ENCODE results near the gene TTC23. TPM values are rescaled to one million over a fixed set of nuclear protein-coding genes. Genes with fewer than 3 reads are reported as not detected.

TTC23 gene
- total RNA-seq, 1 donor from 2014 or later: 45.3 TPM

DNA sequence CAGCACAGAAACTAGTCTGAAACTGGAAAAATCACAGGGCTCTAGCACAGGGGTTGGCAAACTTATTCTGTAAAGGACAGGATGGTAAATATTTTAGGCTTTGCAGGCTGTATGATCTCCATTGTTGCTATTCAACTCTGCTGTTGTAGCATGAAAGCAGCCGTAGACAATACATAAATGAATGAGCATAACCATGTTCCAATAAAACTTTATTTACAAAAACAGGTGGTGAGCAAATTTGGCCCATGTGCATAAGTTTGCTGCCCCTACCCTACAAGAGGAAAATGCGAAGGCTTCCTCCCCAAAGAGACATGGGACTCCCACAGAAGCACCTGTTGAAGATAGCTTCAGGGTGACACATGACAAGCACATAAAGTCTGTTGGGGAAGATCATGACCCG, 85.3 kb downstream of the TTC23 start:
- peaks cover 11% of the 10 kb centered on the region for H3K36me3 Mint-ChIP-seq
- Histone ChIP-seq H4K20me1 (ENCODE audit: low read depth) (no peaks in the 10 kb centered on the region), H3K9me3 (ENCODE audit: low read depth) (no peaks in the 10 kb centered on the region), H3K9ac (no peak overlapping the region), H3K4me2 (no peak overlapping the region), H3F3A (ENCODE audit: low read depth) (no peaks in the 10 kb centered on the region), H3K4me3 (no peak overlapping the region), H3K4me1 (peaks cover 5% of the 10 kb centered on the region), H3K27me3 (no peaks in the 10 kb centered on the region), H2AFZ (replicated peaks) (no peak overlapping the region), H3K36me3 (no peaks in the 10 kb centered on the region), H3K79me2 (ENCODE audit: low read depth) (no peaks in the 10 kb centered on the region), H3K27ac (no peak overlapping the region)
- no peak overlapping the region for H3K27ac Mint-ChIP-seq
- H3K9me3 Mint-ChIP-seq: no peaks in the 10 kb centered on the region
- TF ChIP-seq EZH2phosphoT487 (IDR thresholded peaks at IDR 0.05) (no peak), EZH2 (IDR thresholded peaks at IDR 0.05) (no peak)
- TF ChIP-seq, protein P1, sequence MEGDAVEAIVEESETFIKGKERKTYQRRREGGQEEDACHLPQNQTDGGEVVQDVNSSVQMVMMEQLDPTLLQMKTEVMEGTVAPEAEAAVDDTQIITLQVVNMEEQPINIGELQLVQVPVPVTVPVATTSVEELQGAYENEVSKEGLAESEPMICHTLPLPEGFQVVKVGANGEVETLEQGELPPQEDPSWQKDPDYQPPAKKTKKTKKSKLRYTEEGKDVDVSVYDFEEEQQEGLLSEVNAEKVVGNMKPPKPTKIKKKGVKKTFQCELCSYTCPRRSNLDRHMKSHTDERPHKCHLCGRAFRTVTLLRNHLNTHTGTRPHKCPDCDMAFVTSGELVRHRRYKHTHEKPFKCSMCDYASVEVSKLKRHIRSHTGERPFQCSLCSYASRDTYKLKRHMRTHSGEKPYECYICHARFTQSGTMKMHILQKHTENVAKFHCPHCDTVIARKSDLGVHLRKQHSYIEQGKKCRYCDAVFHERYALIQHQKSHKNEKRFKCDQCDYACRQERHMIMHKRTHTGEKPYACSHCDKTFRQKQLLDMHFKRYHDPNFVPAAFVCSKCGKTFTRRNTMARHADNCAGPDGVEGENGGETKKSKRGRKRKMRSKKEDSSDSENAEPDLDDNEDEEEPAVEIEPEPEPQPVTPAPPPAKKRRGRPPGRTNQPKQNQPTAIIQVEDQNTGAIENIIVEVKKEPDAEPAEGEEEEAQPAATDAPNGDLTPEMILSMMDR (IDR thresholded peaks at IDR 0.05): no peak
- no peak overlapping the region for H3K4me3 Mint-ChIP-seq
- H3K4me1 Mint-ChIP-seq: peaks cover 7% of the 10 kb centered on the region
- no peak for DNase-seq (ENCODE audit: low spot score)
- H3K27me3 Mint-ChIP-seq (ENCODE audit: insufficient read depth, low read depth): peaks cover 13% of the 10 kb centered on the region

DNA sequence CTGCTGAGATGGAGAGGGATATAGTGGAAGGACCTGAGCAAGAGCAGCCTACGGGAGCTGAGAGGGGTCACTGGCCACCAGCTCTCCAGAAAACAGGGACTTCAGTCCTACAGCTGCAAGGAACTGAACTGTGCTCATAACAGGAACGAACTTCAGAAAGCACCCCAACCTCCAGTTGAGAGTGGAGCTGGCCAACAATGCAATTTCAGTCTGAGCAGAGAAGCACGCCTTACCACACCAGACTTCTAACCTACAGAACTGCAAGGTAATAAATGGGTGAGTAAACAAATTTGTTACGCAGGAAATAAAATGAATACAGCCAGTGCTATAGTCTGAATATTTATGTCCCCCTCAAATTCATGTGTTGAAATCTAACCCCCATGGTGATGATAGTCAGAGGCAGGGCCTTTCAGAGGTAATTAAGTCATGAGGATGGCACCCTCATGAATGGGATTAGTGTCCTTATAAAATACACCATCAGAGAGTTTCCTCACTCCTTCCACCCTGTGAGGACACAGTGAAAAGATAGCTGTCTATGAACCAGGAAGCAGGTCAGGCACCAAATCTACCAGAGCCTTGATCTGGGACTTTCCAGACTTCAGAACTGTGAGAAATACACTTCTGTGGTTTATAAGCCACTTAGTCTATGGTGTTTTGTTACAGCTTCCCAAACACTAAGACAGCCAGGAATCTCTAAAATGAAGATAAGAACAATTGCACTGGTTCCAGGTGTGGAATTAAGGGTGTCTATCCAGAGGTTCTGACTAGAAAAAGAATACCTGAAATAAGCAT, 85.9 kb downstream of the TTC23 start:
- H3K4me1 ChIP-seq: peaks cover 5% of the 10 kb centered on the region
- TF ChIP-seq EZH2phosphoT487 (IDR thresholded peaks at IDR 0.05) (no peak), EZH2 (IDR thresholded peaks at IDR 0.05) (no peak)
- TF ChIP-seq, protein P1 (IDR thresholded peaks at IDR 0.05): no peak
- no peak for DNase-seq (ENCODE audit: low spot score)
- no peaks in the 10 kb centered on the region for H3F3A ChIP-seq (ENCODE audit: low read depth)
- H3K4me2 ChIP-seq: no peak overlapping the region
- H3K27me3 ChIP-seq: no peaks in the 10 kb centered on the region
- Mint-ChIP-seq H3K27me3 (ENCODE audit: insufficient read depth, low read depth) (peaks cover 13% of the 10 kb centered on the region), H3K4me1 (peaks cover 7% of the 10 kb centered on the region), H3K9me3 (no peaks in the 10 kb centered on the region), H3K36me3 (peaks cover 15% of the 10 kb centered on the region), H3K27ac (no peak overlapping the region), H3K4me3 (no peak overlapping the region)
- H3K79me2 ChIP-seq (ENCODE audit: low read depth): no peaks in the 10 kb centered on the region
- no peaks in the 10 kb centered on the region for H3K9me3 ChIP-seq (ENCODE audit: low read depth)
- no peak overlapping the region for H3K9ac ChIP-seq
- no peak overlapping the region for H2AFZ ChIP-seq (replicated peaks)
- no peak overlapping the region for H3K27ac ChIP-seq
- H3K4me3 ChIP-seq: no peak overlapping the region
- no peaks in the 10 kb centered on the region for H3K36me3 ChIP-seq
- no peaks in the 10 kb centered on the region for H4K20me1 ChIP-seq (ENCODE audit: low read depth)

DNA sequence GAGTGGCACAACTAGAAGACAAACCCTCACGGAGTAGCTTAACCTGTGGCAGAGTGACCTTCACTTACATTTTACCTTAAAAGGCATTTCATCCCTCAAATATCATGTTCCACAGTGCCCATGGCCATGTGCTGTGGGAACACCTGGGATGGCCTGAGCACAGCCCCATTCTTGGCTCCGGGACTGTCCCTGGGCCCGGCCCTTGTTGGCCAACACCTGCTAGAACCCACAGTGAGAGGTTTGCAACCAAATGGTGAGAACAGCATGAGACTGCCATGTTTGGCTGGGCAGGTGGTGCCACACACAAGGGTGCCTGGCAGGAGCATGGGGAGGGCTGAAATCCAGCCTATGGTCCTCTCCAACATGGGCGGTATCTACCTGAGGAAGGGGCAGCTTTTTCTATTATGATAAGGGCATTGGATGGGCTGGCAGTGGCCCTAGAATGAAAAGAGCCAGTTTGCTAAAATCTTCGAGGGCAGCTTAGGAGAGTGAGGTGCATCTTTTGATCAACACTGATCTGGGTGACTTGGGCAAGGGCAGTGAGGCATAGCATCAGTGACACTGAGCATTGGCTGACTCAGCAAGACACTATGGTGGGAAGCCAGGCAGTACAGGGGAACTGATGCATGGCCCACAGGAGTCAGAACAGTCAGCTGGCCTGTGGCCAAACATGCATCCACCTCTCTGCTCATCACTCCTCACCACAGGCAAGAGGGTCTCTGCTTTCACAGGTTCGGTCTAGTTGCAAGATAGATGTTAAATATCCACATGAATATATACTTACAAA, 90.6 kb downstream of the TTC23 start:
- Mint-ChIP-seq H3K9me3 (no peaks in the 10 kb centered on the region), H3K36me3 (peaks cover 19% of the 10 kb centered on the region), H3K4me3 (no peak overlapping the region), H3K4me1 (peaks cover 7% of the 10 kb centered on the region), H3K27me3 (ENCODE audit: insufficient read depth, low read depth) (peaks cover 10% of the 10 kb centered on the region), H3K27ac (no peak overlapping the region)
- Histone ChIP-seq H3F3A (ENCODE audit: low read depth) (no peaks in the 10 kb centered on the region), H4K20me1 (ENCODE audit: low read depth) (no peaks in the 10 kb centered on the region), H3K4me1 (peaks cover 16% of the 10 kb centered on the region), H2AFZ (replicated peaks) (no peak overlapping the region), H3K9me3 (ENCODE audit: low read depth) (no peaks in the 10 kb centered on the region), H3K79me2 (ENCODE audit: low read depth) (no peaks in the 10 kb centered on the region), H3K36me3 (no peaks in the 10 kb centered on the region), H3K9ac (no peak overlapping the region), H3K4me3 (no peak overlapping the region), H3K27me3 (no peaks in the 10 kb centered on the region), H3K4me2 (no peak overlapping the region), H3K27ac (no peak overlapping the region)
- TF ChIP-seq EZH2phosphoT487 (IDR thresholded peaks at IDR 0.05): no peak
- no peak for TF ChIP-seq EZH2 (IDR thresholded peaks at IDR 0.05)
- TF ChIP-seq, protein P1 (IDR thresholded peaks at IDR 0.05): no peak
- no peak for DNase-seq (ENCODE audit: low spot score)

All from neural progenitor cell (in vitro differentiated cells).